GM04504 (cell line): Measurements from ENCODE around the gene MIEN1.
"Not testable (repeated sequence)": the region's sequence is repeated elsewhere in the genome, so short reads cannot be mapped to it uniquely, and the experiment has no call there.

Source experiments
- DNase-seq: peaks from one replicate; pipeline ENCODE4 v3.0.0-alpha.2; 2012; ENCODE audit warnings: low read depth

Gene MIEN1

GRCh38 chr17:39739885-39740356, 9.6 kb upstream of the MIEN1 start:
- no peak for DNase-seq

GRCh38 chr17:39738983-39739884, 8.9 kb upstream of the MIEN1 start:
- DNase-seq: no peak

- no peak for DNase-seq
Measured at GRCh38 chr17:39738568-39738901, 8.2 kb upstream of the MIEN1 start.

GRCh38 chr17:39737760-39738567, 7.6 kb upstream of the MIEN1 start, which contains the start of gene GRB7:
TSS of gene GRB7 (plus strand) at chr17:39737938. CDS start at chr17:39742302, 4,364 bp downstream.
- DNase-seq: no peak

GRCh38 chr17:39737206-39737759, 7.0 kb upstream of the MIEN1 start:
- no peak for DNase-seq

GRCh38 chr17:39736319-39737165, 6.2 kb upstream of the MIEN1 start:
- no peak for DNase-seq

GRCh38 chr17:39735882-39736281, 5.5 kb upstream of the MIEN1 start:
- no peak for DNase-seq

- DNase-seq: no peak
Measured at GRCh38 chr17:39732586-39732985, 2.3 kb upstream of the MIEN1 start.

- no peak for DNase-seq
Measured at GRCh38 chr17:39729280-39729851, 966 bp downstream of the MIEN1 start.

GRCh38 chr17:39727556-39727955, 2.8 kb downstream of the MIEN1 start:
- DNase-seq: no peak

GRCh38 chr17:39726617-39727016, 3.7 kb downstream of the MIEN1 start:
- DNase-seq: no peak

GRCh38 chr17:39725923-39726322, 4.4 kb downstream of the MIEN1 start:
- DNase-seq: not testable (repeated sequence)

GRCh38 chr17:39724731-39725130, 5.6 kb downstream of the MIEN1 start:
- DNase-seq: no peak

- DNase-seq: no peak
Measured at GRCh38 chr17:39722965-39723848, 7.1 kb downstream of the MIEN1 start.

GRCh38 chr17:39722104-39722503, 8.2 kb downstream of the MIEN1 start:
- no peak for DNase-seq

- DNase-seq: no peak
Measured at GRCh38 chr17:39719563-39720355, 10.6 kb downstream of the MIEN1 start.

- no peak for DNase-seq
Measured at GRCh38 chr17:39717660-39718059, 12.7 kb downstream of the MIEN1 start.

GRCh38 chr17:39716879-39717536, 13.3 kb downstream of the MIEN1 start:
- DNase-seq: no peak
